HG02938 (cell line): Measurements from ENCODE around the gene CABLES2.
"Not testable (repeated sequence)": the region's sequence is repeated elsewhere in the genome, so short reads cannot be mapped to it uniquely, and the experiment has no call there.

Experiments
- ATAC-seq: cut with Tn5 transposase; IDR thresholded peaks from one replicate; pipeline ENCODE4 v1.9.1; 2021; ENCODE audit warnings: mild to moderate bottlenecking, moderate library complexity; ENCODE audit not compliant: unreplicated experiment

The CABLES2 gene

GRCh38 chr20:62437496-62437895 is 30.4 kb upstream of the CABLES2 start:
- no peak for ATAC-seq

- no peak for ATAC-seq
Observed at GRCh38 chr20:62436692-62437091, 29.6 kb upstream of the CABLES2 start.

- no peak for ATAC-seq
Observed at GRCh38 chr20:62433658-62434497, 26.8 kb upstream of the CABLES2 start.

- no peak for ATAC-seq
Observed at GRCh38 chr20:62430866-62431447, 23.9 kb upstream of the CABLES2 start.

GRCh38 chr20:62430311-62430853 is 23.3 kb upstream of the CABLES2 start:
- ATAC-seq: no peak

GRCh38 chr20:62429455-62430310 is 22.6 kb upstream of the CABLES2 start:
- no peak for ATAC-seq

GRCh38 chr20:62428396-62429295 is 21.6 kb upstream of the CABLES2 start:
- no peak for ATAC-seq

- ATAC-seq: no peak
Observed at GRCh38 chr20:62428002-62428372, 20.9 kb upstream of the CABLES2 start.

GRCh38 chr20:62427172-62428001 is 20.3 kb upstream of the CABLES2 start, which contains the start of gene RBBP8NL:
RBBP8NL (minus strand) TSS chr20:62427539; CDS start chr20:62419647, 7,892 bp downstream.
- ATAC-seq: no peak

- ATAC-seq: no peak
Observed at GRCh38 chr20:62426699-62427131, 19.6 kb upstream of the CABLES2 start.

- ATAC-seq: not testable (repeated sequence)
Observed at GRCh38 chr20:62426059-62426348, 18.9 kb upstream of the CABLES2 start.

GRCh38 chr20:62425281-62426058 is 18.4 kb upstream of the CABLES2 start:
- no peak for ATAC-seq

- ATAC-seq: no peak
Observed at GRCh38 chr20:62424249-62425107, 17.4 kb upstream of the CABLES2 start.

GRCh38 chr20:62423326-62423706 is 16.2 kb upstream of the CABLES2 start:
- no peak for ATAC-seq

- no peak for ATAC-seq
Observed at GRCh38 chr20:62422636-62423325, 15.7 kb upstream of the CABLES2 start.

GRCh38 chr20:62421716-62421990 is 14.6 kb upstream of the CABLES2 start:
- no peak for ATAC-seq
